GM21723 (cell line): Measurements from ENCODE around the gene TMEM120B.
"Not testable (repeated sequence)": the region's sequence is repeated elsewhere in the genome, so short reads cannot be mapped to it uniquely, and the experiment has no call there.

Experiments used
- ATAC-seq: cut with Tn5 transposase; IDR thresholded peaks from one replicate; pipeline ENCODE4 v1.9.1; 2021; ENCODE audit warnings: mild to moderate bottlenecking, moderate library complexity; ENCODE audit not compliant: unreplicated experiment

Gene TMEM120B

GRCh38 chr12:121712461-121713256, at the start of gene TMEM120B:
Gene TMEM120B, plus strand, starts transcription at chr12:121712752. Its CDS starts 144 bp downstream, at chr12:121712896.
- peak; percentile 73 for ATAC-seq

- ATAC-seq, result no peak
Measured at GRCh38 chr12:121663610-121663929, 49.0 kb upstream of the TMEM120B start.

- ATAC-seq, result not testable (repeated sequence)
Measured at GRCh38 chr12:121666829-121667228, 45.7 kb upstream of the TMEM120B start.

- ATAC-seq, result no peak
Measured at GRCh38 chr12:121668750-121669520, 43.6 kb upstream of the TMEM120B start.

- ATAC-seq, result no peak
Measured at GRCh38 chr12:121669521-121669900, 43.0 kb upstream of the TMEM120B start, which contains the start of gene MORN3. Gene MORN3, minus strand, starts transcription at chr12:121669654. Its CDS starts 171 bp downstream, at chr12:121669483.

GRCh38 chr12:121673013-121673511, 39.5 kb upstream of the TMEM120B start:
- ATAC-seq, result no peak

DNA sequence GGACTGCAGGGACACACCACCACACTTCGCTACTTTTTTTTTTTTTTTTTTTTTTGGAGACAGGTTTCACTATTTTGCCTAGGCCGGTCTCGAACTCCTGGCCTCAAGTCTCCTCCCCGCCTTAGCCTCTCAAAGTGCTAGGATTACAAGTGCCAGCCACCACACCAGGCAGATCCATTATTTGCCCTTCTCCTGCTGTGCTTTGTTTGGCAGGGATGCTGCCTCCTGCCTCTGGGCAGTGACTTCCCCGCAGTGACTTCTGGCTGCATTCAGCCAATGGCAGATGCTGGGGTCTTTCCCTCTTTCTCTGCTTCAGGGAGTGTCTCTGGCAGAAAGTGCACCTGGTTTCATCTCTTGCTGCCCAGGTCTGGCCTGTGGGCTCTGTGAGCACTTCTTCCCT, 36.4 kb upstream of the TMEM120B start:
- no peak for ATAC-seq

DNA sequence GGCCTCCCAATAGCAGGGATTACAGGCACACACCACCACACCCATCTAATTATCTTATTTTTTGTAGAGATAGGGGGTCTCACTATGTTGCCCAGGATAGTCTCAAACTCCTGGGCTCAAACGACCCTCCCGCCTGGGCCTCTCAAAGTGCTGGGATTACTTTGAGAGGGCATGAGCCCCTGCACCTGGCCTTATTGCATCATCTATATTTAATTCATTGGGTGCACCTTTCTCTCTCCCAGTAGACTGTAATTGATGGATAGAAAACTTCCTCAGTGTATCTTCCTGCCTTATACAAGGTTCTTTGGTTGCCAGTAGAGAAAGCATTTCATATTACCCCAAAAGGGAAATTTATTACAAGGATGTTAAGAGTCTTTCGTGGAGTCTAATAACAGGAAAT, 34.2 kb upstream of the TMEM120B start:
- ATAC-seq, result no peak

GRCh38 chr12:121678716-121679300, 33.7 kb upstream of the TMEM120B start:
- no peak for ATAC-seq

DNA sequence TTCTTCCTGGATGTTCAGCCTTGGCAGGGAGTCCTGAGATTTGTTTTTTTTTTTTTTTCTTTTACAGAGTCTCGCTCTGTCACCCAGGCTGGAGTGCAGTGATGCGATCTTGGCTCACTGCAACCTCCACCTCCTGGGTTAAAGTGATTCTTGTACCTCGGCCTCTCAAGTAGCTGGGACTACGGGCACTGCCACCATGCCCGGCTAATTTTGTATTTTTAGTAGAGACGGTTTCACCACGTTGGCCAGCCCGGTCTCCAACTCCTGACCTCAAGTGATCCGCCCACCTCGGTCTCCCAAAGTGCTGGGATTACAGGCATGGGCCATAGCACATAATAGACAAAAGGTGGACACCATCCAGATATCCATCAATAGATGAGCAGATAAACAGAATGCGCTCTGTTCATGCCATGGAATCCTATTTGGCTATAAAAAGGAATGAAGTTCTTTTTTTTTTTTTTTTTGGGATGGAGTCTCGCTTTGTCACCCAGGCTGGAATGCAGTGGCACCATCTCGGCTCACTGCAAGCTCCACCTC, 32.8 kb upstream of the TMEM120B start:
- ATAC-seq, result not testable (repeated sequence)

DNA sequence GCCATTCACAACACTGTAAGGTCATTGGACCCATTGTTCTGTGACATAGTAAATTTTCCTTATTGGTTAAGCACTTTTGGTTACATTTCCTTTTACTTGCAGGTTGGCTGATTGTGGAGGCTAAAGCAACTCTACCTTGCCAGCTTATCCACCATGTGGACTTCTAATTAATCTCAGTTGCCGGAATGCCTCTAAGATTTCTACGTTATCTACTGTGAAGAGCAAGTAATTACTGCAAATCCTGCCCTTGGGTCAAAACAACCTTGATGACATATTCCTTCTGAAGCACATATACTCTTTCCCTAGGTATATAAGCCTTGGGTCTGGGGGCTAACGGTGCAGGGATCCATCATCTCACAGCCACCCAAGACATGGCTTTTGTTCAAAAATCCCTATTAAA, 23.6 kb upstream of the TMEM120B start:
- ATAC-seq, result no peak

- no peak for ATAC-seq
Measured at GRCh38 chr12:121689430-121689829, 23.1 kb upstream of the TMEM120B start.

- ATAC-seq, result not testable (repeated sequence)
Measured at GRCh38 chr12:121692744-121693143, 19.8 kb upstream of the TMEM120B start.

DNA sequence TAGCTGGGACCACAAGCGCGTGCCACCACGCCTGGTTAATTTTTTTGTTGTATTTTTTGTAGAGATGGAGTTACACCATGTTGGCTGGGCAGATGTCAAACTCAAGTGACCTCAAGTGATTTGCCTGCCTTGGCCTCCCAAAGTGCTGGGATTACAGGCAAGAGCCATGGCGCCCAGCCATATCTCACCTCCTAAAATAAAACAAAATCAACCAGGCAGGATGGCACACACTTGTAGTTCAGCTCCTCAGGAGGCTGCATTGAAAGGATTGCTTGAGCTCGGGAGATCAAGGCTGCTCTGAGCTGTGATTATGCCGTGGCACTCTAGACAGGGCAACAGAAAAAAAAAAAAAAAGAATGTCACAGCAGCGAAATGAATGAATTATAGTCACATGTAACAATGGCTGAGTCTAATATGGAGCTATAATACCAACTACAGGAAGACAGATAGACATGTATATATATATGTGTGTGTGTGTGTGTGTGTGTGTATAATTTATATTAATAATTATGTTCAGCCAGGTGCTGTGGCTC, 19.3 kb upstream of the TMEM120B start:
- no peak for ATAC-seq

- no peak for ATAC-seq
Measured at GRCh38 chr12:121697093-121697698, 15.4 kb upstream of the TMEM120B start.

DNA sequence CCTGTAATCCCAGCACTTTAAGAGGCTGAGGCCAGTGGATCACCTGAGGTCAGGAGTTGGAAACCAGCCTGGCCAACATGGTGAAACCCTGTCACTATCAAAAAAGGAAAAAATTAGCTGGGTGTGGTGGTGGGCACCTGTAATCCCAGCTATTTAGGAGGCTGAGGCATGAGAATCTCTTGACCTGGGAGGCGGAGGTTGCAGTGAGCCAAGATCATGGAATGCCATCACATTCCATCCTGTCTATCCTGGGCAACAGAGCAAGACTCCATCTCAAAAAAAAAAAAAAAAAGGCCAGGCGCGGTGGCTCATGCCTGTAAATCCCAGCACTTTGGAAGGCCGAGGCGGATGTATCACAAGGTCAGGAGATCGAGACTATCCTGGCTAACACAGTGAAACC, 14.7 kb upstream of the TMEM120B start:
- not testable (repeated sequence) for ATAC-seq

GRCh38 chr12:121701667-121702277, 10.8 kb upstream of the TMEM120B start:
- ATAC-seq, result no peak

DNA sequence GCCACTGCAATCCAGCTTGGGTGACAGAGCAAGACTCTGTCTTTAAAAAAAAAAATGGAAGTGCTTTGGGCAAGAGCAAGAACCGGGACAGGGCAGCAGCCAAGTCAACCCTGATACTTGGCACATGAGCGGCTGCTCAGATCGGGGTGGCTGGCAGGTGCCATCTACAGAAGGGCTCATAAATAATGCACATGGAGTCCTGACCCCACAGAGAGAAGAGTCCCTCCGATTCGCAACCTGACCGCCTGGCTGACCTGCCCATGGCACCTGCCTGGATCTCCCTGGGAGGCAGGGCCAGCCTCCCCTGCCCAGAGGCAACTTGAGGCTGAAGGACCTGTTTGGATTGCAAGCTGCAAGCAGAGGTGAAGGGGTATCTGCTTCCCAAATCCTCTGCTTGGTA, 9.6 kb upstream of the TMEM120B start:
- no peak for ATAC-seq

- ATAC-seq, result no peak
Measured at GRCh38 chr12:121705514-121705913, 7.0 kb upstream of the TMEM120B start.
